HG03521 (cell line): Measurements from ENCODE around the gene TOMM34.

Source experiments
- ATAC-seq: cut with Tn5 transposase; IDR thresholded peaks from one replicate; pipeline ENCODE4 v1.9.1; 2021; ENCODE audit warnings: mild to moderate bottlenecking, moderate library complexity; ENCODE audit not compliant: unreplicated experiment

The TOMM34 gene

GRCh38 chr20:44963325-44964215 lies 3.4 kb upstream of the TOMM34 start:
- ATAC-seq, result no peak

- no peak for ATAC-seq
Measured at GRCh38 chr20:44962483-44962882, 2.3 kb upstream of the TOMM34 start.

DNA sequence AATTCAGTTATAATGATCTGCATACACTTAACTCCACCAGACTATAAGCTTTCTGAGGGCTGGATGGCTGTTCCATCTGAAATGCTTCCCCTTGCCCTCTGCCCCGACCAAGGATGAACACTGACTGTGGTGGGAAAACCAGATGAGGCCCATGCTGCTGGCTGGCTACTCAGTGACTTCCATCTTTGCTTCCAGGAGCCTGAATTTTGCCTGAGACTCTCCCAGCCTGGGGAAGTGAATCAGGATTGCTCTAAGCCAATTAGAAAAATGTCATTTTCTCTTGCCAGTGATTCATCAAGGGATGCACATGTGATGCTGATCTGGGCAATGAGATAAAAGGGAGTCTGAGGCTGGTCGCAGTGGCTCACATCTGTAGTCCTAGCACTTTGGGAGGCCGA lies 1.7 kb upstream of the TOMM34 start:
- no peak for ATAC-seq

DNA sequence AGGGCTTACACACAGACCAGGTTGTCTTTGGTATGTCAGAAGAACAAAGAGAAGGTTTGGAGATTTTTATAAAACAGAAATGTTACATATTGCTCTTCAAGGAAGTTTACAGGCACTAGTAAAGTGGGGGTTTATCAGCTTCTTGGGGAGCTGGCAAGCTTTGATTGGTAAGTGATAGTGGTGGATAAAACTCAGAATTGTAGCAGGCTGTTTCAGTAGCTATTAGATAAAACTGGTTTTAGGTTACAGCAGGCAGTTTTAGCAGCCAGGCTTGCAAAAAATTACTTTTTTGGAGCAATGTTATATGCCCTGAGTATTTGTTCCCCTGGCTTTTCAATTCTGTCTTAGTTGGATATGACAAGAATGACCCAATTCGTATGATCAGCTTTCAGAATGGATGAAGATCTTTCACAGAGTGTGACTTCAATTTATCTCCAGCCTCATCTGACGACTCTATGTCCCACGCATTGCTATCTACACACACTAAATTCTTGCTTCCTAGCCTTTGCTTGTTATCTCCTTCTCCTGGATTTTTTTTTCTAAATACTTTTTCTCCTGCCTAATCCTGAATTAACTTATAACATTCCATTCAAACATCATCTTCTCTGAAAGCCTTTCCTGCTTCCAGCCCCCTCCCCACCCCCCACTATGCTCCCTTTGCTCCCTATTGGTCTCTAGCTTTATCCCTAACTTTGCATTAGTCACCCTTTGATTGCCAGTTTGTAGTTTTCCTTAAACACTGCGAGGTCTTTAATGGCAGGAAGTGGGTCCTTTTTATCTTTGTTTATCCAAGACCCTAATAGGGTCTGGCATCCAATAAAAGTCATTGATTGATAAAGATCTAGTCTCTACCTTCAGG lies 1.0 kb upstream of the TOMM34 start:
- no peak for ATAC-seq

GRCh38 chr20:44959638-44960102 lies 527 bp downstream of the TOMM34 start:
- no peak for ATAC-seq

GRCh38 chr20:44959082-44959637 lies 1.0 kb downstream of the TOMM34 start:
- ATAC-seq, result no peak

DNA sequence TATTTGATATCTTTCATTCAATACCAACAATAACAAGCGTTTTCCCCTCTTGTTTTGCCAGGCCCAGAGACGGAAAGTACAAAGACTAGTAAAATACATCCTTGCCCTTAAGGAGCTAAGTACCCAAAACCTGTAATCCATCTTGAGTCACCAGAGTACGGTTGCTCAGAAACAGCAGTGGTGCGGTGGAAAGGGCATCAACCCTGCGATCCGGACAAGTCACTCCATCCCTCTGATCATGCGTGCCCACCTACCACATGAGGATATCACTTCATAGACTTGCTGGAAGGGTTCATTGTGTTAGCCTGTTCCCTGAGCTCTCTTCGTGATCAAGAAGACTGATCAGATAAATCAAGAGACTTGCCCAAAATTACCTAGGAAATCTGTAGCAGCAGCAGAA lies 1.9 kb downstream of the TOMM34 start:
- no peak for ATAC-seq

DNA sequence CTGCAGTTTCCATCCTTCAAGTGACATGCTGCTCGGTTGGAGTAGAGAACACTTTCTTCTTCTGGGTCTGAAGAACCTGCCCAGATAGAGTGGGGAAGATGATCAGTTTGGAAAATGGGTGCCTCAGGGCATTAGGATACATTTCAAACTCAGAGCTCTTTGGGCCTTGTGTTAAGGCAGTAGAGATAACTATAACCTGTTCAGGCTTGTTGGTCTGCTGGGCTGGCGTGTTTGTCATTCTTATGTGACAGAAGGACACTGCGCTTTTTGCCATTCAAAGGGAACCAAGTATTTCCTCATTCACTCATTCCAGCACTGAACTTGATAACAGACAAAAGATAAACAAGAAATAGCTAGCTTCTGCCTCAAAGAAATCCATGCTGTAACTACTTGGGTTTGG lies 3.8 kb downstream of the TOMM34 start:
- no peak for ATAC-seq

DNA sequence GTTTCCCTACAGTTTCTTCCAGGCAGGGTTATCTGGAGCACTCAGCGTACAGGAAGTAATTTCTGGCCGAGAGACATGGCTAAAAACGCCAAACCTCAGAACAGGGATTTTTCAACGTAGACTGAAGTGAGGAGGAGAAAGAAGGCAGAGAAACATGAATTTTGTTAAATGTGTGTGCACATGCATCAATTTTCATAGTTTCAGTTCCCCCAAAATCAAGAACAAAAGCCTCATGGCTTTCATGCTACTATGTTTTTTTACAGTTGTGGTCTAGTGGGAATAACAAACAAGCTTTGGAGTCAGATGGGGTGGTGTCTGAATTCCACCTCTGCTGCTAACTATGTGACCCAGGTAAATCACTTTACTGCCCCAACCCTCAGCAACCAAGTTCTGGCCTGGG lies 4.9 kb downstream of the TOMM34 start:
- no peak for ATAC-seq

GRCh38 chr20:44954211-44954610 lies 6.0 kb downstream of the TOMM34 start:
- ATAC-seq, result no peak

DNA sequence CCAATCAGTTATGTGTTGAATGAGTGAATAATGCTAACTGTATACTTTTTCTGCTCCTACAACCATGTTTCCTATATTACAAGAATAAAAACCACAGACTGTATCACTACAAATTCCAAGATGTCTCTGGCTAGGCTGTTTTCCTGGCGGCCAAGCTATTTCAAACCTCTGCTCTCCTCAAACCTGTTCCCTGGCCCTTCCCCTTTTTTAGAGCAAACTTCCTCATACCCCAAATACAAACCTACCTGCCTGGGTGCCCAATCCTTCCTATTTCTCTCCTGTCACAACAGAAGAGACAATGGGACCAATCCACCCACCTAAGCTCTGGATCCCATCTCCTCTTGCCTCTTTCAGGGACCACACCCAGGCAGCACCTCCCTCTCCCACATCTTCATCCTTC lies 7.5 kb downstream of the TOMM34 start:
- ATAC-seq, result no peak

GRCh38 chr20:44950368-44950767 lies 9.8 kb downstream of the TOMM34 start:
- ATAC-seq, result no peak

- ATAC-seq, result no peak
Measured at GRCh38 chr20:44948513-44948912, 11.7 kb downstream of the TOMM34 start.

GRCh38 chr20:44948107-44948506 lies 12.1 kb downstream of the TOMM34 start:
- ATAC-seq, result no peak

- ATAC-seq, result no peak
Measured at GRCh38 chr20:44946271-44946852, 13.8 kb downstream of the TOMM34 start.

DNA sequence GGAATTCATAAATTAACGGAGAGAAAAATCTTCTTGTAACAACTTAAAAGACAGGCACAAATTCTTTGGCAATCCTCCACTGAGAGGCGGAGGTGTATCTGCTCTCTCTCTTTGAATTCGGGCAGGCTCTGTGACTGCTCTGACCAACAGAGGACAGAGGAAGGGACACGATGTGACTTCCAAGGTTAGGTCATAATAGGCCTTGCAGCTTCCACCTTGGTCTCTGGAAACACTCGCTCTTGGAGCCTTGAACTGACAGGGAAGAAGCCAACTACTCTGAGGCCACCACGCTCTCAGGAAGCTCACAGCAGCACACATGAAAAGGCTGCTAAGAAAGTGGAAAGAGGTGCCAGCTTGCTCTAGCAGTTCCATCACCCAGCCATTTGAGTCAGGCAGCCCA lies 14.9 kb downstream of the TOMM34 start:
- ATAC-seq, result no peak

GRCh38 chr20:44943828-44944227 lies 16.4 kb downstream of the TOMM34 start:
- ATAC-seq, result no peak

- ATAC-seq, result no peak
Measured at GRCh38 chr20:44942264-44942973, 17.8 kb downstream of the TOMM34 start.

GRCh38 chr20:44941120-44941691 lies 19.0 kb downstream of the TOMM34 start:
- no peak for ATAC-seq

DNA sequence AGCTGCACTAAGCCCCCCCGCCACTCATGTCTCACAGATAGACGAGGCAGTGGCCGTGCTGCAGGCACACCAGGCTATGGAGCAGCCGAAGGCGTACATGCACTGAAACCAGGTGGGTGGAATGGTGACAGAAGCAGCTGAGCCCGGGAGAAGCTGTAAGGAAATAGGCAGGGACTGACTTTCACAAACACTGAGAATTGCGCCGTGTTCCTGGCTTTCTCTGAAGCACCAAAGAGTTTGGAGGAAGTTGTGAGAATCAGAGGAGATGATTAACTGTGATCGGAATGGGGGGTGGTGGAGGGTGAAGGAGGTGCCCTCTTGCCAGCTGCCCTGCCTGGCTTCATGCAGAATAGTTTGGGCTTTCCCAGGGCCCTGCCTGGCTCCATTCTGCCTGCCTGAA lies 21.6 kb downstream of the TOMM34 start:
- no peak for ATAC-seq
